Measurements from ENCODE around the gene SORCS2. TPM values are rescaled to one million over a fixed set of nuclear protein-coding genes. Genes with fewer than 3 reads are reported as not detected.

The SORCS2 gene
- total and polyA plus RNA-seq, 2 of the 4 experiments (the other 2 are of a cell fraction) = 0.36 to 0.62 TPM

- Histone ChIP-seq H2BK5ac (ENCODE audit: low read depth, low read length, poor library complexity, severe bottlenecking) (no peak overlapping the region), H4K5ac (ENCODE audit: low read depth, low read length) (no peak overlapping the region), H3K79me1 (ENCODE audit: low read depth in 1 of 2, low read length in 2 of 2) (no peaks in the 10 kb centered on the region), H3K36me3 (ENCODE audit: control insufficient read depth, insufficient read depth, low read length) (no peaks in the 10 kb centered on the region), H3K4me2 (ENCODE audit: low read depth, low read length) (no peak overlapping the region), H3K27me3 (ENCODE audit: control insufficient read depth, insufficient read depth, low read length) (peaks cover 15% of the 10 kb centered on the region), H3K56ac (ENCODE audit: extremely low read depth, insufficient read depth, low read length) (no peak overlapping the region), H3K23ac (ENCODE audit: low read depth, low read length) (no peak overlapping the region), H2AK9ac (replicated peaks; ENCODE audit: low read depth, low read length, poor library complexity) (no peak overlapping the region), H3K4me3 (ENCODE audit: insufficient read depth, low read depth, low read length) (no peak overlapping the region), H2BK15ac (ENCODE audit: low read depth, low read length) (no peak overlapping the region), H3K4me1 (ENCODE audit: control insufficient read depth, insufficient read depth, low read length) (peaks cover 6% of the 10 kb centered on the region; the same call in 1 of the 2 replicates), H3K4ac (ENCODE audit: low read depth, low read length) (0 out of 2 replicates have a peak overlapping the region, but pooled peaks have one; percentile 65), H4K8ac (ENCODE audit: low read depth in 2 of 2, low read length in 2 of 2) (no peak overlapping the region), H2BK120ac (ENCODE audit: low read depth, low read length) (no peak overlapping the region), H4K91ac (ENCODE audit: insufficient read depth, low read depth, low read length) (no peak overlapping the region), H3K9me1 (ENCODE audit: insufficient read depth, low read length) (no peaks in the 10 kb centered on the region), H3K9me3 (ENCODE audit: control insufficient read depth, insufficient read depth, low read length) (no peaks in the 10 kb centered on the region), H2AK5ac (ENCODE audit: low read depth, low read length) (no peak overlapping the region), H3K9ac (ENCODE audit: low read depth, low read length) (no peak overlapping the region), H2AFZ (replicated peaks; ENCODE audit: low read length, poor library complexity) (peak overlapping the region; percentile 62), H2BK20ac (ENCODE audit: low read depth, low read length) (no peak overlapping the region), H3K14ac (replicated peaks; ENCODE audit: low read depth, low read length) (0 out of 2 replicates have a peak overlapping the region, but pooled peaks have one; percentile 63), H4K20me1 (ENCODE audit: insufficient read depth, low read length) (no peaks in the 10 kb centered on the region), H3K18ac (ENCODE audit: low read depth, low read length) (no peak overlapping the region), H3K27ac (ENCODE audit: insufficient read depth, low read length) (no peak overlapping the region)
- ATAC-seq (ENCODE audit: low read depth) (peak; percentile 74), DNase-seq (peak; percentile 86)
- intact Hi-C loops (cut with micrococcal nuclease) (no loop called here), dilution Hi-C loops (cut with HindIII; ENCODE audit: low sequenced_read_pairs, unreplicated experiment) (no loop called here), in situ Hi-C loops (cut with MboI; ENCODE audit: low sequenced_read_pairs) (no loop called here)
- no CpG with 5 or more reads among the region's 8 CpGs for WGBS, 2 experiments (ENCODE audit: extremely low coverage in 2 of 2, insufficient read length in 1 of 2)
- BruUV-seq (replicated peaks) = no TSS peak
- CTCF ChIA-PET = no interaction called here
- POLR2A ChIA-PET (ENCODE audit: unreplicated experiment) = no interaction called here
- peak; percentile 55 for TF ChIP-seq CEBPB (IDR thresholded peaks at IDR 0.05; ENCODE audit: low read depth, low read length)
- TF ChIP-seq MAZ (IDR thresholded peaks at IDR 0.05; ENCODE audit: borderline replicate concordance, low read depth, low read length) = peak; percentile 45; the same call in 1 of the 2 replicates
- TF ChIP-seq CHD1 (IDR thresholded peaks at IDR 0.05; ENCODE audit: low read depth, low read length) = no peak
These were observed 506.7 kb downstream of the SORCS2 start for GRCh38 chr4:7699031-7699430.
